ENCODE measurements around the gene MED9.

DNA sequence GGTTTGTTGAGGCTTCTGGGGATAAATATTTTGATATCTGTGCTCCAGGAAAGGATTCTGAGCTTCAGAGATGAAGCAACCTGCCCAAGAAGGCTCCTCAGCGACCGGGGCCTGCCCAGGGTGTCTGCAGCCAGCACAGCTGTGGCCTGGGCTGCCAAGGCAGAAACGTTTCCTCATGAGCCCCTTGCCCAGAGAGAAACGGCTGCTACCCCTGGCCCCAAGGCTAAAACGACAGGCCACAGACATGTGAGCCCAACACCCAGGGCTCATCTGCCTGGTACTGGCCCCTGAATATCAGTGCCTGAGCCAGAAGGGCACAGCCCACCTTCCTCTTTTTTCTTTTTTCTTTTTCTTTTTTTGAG lies 64.8 kb downstream of the MED9 start:
- TF ChIP-seq, protein P1, sequence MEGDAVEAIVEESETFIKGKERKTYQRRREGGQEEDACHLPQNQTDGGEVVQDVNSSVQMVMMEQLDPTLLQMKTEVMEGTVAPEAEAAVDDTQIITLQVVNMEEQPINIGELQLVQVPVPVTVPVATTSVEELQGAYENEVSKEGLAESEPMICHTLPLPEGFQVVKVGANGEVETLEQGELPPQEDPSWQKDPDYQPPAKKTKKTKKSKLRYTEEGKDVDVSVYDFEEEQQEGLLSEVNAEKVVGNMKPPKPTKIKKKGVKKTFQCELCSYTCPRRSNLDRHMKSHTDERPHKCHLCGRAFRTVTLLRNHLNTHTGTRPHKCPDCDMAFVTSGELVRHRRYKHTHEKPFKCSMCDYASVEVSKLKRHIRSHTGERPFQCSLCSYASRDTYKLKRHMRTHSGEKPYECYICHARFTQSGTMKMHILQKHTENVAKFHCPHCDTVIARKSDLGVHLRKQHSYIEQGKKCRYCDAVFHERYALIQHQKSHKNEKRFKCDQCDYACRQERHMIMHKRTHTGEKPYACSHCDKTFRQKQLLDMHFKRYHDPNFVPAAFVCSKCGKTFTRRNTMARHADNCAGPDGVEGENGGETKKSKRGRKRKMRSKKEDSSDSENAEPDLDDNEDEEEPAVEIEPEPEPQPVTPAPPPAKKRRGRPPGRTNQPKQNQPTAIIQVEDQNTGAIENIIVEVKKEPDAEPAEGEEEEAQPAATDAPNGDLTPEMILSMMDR (conservative IDR thresholded peaks at IDR 0.05; ENCODE audit: low read depth, low read length): no peak
- TF ChIP-seq EZH2 (IDR thresholded peaks at IDR 0.05; ENCODE audit: borderline replicate concordance, low read depth, low read length, poor library complexity, severe bottlenecking): no peak
